GM19035 (cell line): ENCODE measurements around the gene MYOT.
A peak's percentile ranks its signal among the peaks of the same experiment; 100 is the strongest.

Experiments used
- ATAC-seq: cut with Tn5 transposase; IDR thresholded peaks from one replicate; pipeline ENCODE4 v1.9.1; 2021; ENCODE audit not compliant: unreplicated experiment

Gene MYOT, protein sequence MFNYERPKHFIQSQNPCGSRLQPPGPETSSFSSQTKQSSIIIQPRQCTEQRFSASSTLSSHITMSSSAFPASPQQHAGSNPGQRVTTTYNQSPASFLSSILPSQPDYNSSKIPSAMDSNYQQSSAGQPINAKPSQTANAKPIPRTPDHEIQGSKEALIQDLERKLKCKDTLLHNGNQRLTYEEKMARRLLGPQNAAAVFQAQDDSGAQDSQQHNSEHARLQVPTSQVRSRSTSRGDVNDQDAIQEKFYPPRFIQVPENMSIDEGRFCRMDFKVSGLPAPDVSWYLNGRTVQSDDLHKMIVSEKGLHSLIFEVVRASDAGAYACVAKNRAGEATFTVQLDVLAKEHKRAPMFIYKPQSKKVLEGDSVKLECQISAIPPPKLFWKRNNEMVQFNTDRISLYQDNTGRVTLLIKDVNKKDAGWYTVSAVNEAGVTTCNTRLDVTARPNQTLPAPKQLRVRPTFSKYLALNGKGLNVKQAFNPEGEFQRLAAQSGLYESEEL

GRCh38 chr5:137867664-137868063, at the start of gene MYOT:
TSS of gene MYOT (plus strand) at chr5:137867860. CDS start at chr5:137870652, 2,792 bp downstream.
- ATAC-seq: no peak

GRCh38 chr5:137819766-137820165, 47.9 kb upstream of the MYOT start:
- no peak for ATAC-seq

DNA sequence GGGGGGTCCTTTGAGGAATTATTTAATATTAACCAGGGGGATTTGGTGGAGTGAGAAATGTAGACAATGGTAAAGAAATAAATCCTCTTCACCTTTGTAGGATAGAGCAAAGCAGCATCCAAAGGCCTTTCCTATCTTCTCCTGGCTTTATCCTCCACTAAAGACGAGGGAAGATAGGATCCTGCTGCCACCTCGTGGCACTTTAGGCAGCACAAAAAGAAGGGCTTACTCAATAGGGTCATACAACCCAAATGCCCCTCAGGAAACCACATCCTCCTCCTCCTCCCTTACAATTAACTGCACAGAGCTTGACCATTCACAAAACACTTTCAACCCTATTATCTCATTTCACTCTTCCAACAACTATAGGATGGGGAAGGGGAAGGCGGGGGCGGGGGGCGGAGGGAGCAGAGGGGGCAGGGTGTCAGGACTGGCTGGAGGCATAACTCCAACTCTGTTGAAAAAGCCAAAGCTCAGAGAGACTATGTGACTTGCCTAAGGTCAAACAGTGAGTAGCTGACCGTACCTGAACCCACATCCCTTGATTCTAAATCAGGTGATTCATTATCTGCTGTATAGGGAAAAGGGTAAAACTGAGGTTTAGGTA, 45.4 kb upstream of the MYOT start:
- ATAC-seq: no peak

GRCh38 chr5:137822984-137823383, 44.7 kb upstream of the MYOT start:
- ATAC-seq: no peak

DNA sequence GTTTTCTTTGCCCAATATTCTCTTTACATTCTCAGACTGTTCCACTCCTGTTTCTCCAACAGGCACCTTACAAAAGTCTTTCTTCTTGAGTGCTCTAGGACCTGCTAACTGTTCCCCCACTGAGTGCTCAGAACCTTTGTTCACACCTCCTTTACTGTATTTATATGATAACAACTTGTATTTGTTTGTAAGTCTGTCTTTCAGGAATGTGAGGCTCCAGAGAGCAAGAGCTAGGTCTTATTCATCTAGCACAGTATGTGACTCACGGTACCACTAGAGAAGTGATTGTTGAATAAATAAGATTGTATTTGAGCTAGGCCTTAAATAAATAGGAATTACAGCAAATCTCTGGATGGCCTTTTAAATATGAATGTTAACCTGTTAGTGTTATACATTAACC, 42.5 kb upstream of the MYOT start:
- no peak for ATAC-seq

GRCh38 chr5:137826067-137826466, 41.6 kb upstream of the MYOT start:
- no peak for ATAC-seq

- no peak for ATAC-seq
Observed at GRCh38 chr5:137828180-137828579, 39.5 kb upstream of the MYOT start.

DNA sequence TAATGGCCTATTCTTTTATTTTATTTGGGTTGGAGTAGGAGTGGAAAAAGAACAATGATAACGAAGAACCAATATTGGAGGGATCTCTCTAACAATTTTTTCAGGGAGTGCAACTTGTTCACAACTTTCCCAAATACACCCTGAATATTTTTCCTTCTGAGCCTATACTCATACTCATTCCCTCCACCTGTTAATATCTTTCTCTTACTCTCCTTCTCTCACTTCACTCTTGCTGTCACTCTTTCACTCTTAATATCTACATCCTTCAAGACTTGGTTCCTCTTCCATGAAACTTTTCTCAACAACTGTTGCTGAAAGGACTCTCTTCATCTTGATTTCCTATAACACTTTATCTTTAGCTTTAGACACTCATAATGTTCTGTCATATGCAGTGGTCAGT, 39.0 kb upstream of the MYOT start:
- no peak for ATAC-seq

GRCh38 chr5:137831105-137831504, 36.6 kb upstream of the MYOT start:
- ATAC-seq: no peak

GRCh38 chr5:137831526-137831925, 36.1 kb upstream of the MYOT start:
- no peak for ATAC-seq

GRCh38 chr5:137832416-137832815, 35.2 kb upstream of the MYOT start:
- ATAC-seq: no peak

DNA sequence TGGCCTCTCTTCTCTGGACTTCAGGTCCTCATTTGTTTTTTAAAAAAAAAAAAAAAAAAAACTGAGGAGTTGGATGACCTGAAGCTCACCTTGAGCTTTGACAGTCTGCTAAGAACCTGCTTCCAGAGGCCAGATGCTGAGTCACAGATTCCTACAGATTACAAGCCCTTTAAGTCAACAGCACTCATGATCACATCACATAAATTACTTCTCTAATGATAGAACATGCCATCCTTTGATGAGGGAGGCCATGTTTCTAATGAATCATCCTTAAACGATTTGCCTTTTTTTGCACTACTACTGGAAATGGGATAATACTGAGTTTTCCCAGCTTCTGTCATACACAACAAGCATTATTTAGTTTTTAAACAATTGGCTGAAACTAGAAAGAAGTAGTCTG, 34.2 kb upstream of the MYOT start:
- ATAC-seq: no peak

- ATAC-seq: no peak
Observed at GRCh38 chr5:137834498-137835049, 33.1 kb upstream of the MYOT start.

GRCh38 chr5:137836298-137836697, 31.4 kb upstream of the MYOT start:
- ATAC-seq: no peak

DNA sequence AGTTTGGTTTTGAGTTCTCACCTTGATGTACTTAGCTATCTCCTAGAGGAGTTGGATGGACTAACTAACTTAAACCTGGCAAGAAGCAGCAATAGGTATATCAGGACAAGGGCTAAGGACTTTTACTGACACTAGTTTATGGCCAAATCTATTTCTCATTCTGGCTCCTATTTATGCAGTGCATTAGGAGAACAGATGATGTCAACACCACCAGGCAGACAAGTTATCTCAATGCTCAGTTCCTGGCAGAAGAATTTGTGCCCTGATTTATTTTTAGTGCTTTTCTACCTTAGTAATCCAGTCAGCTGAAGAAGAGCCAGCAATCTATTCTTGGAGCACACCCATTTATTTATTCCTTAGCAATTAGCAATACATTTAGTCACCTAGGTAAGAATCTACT, 30.7 kb upstream of the MYOT start:
- ATAC-seq: no peak

GRCh38 chr5:137837491-137838394, 29.9 kb upstream of the MYOT start:
- ATAC-seq: no peak

DNA sequence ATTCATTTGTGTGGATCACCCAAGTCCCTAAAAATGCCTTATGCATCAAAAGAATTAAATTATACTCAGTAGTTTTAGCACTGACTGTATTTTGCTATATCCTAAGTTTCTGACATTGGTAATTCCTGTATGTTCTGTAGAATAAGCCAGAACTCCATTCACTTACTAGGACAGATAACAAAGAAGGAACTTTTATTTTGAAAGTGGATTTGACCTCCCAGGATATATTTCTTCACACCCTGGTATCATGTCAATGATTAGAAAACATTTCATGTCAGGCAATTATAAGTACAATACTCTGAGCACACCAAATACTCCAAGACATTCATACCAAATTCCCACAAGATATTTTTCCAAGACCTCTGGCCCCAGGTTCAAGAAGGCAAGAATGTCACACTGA, 28.7 kb upstream of the MYOT start:
- no peak for ATAC-seq

DNA sequence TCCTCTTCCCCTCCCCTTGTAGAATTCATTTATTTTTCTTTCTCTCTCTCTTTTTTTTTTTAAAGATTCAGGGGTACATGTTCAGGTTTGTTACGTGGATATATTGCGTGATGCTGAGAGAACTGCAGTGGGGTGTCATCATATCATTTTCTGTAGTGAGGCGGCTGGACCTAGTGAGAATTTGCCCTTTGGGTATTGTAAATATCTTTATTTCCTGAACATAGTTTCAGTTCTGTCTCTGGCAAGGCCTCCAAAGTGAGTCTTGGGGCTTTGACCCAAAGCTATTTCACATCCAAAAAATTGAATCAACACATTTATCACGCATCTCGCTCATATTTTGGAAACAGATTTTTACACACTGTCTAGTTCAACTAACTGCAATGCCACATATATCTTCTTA, 25.4 kb upstream of the MYOT start:
- ATAC-seq: no peak

DNA sequence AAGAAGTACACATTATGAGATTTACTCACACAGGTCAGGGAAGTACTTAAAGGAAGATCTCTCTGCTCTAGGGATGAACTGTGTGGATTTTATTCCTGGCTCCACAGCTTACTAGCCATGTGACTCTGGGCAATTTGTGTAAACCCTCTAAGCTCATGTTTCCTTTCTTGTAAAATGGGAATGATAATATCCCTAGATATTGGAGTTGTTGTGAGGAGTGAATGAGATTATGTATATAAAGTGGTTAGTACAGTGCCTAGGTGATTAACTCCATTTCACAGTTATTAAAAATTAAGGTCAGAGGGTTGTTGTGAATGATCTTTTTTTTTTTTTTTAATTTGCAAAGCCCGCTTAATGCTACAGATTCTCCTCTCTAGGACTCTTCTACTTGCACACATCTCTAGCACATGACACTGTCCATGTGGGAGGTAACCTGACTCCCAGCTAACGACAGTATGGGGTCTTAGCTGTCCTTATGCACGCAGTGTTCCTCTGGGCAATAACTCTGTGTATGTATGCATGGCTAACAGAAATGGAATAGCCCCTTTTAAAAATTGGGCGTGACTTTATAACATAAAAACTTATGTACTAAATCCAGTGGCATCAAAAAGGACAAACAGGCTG, 23.9 kb upstream of the MYOT start:
- no peak for ATAC-seq

- no peak for ATAC-seq
Observed at GRCh38 chr5:137845472-137845871, 22.2 kb upstream of the MYOT start.

GRCh38 chr5:137847687-137848086, 20.0 kb upstream of the MYOT start:
- ATAC-seq: peak; percentile 64
